Measurements from ENCODE around the gene ASB13. TPM values are rescaled to one million over a fixed set of nuclear protein-coding genes. Genes with fewer than 3 reads are reported as not detected.
A peak's percentile ranks its signal among the peaks of the same experiment; 100 is the strongest.

The ASB13 gene
- total and polyA plus RNA-seq, 8 donors: 0.89 to 27.5 (median 15.1) TPM

DNA sequence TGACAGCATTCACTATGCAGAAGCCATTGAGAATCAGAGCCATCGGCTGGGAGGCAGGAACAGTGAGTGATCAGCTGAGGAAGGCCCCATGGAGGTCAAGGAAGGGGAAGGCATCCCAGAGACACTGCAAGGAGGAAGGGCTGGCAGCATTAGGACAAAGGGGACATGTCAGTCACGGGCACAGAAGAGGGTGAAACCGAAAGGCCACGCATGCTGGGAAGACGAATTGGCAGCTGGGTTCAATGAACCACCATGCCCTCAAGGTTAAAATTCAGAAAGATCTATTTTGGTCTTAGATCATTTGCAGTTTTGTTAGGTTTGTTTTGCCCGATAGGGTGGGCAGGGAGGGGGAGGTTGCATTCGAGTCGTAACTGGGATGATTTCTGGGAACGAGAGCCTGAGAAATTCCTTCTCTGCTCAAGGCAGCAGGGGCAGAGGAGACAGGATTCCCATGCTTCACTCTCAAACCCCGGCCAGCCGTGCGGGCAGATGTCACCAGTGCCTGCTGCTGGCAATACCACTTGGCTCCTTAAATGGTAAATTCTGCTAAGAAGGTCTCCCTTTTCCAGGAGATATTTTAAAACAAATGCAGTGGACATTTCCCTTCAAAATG is 57.7 kb downstream of the ASB13 start:
- peak overlapping the region in 2 of 5 donors; percentile 64 to 72 for H3K27ac ChIP-seq
- peaks cover 3 to 22% (median 11%) of the 10 kb centered on the region in 4 donors for H3K4me1 ChIP-seq
- no peaks in the 10 kb centered on the region for H3K9me3 ChIP-seq
- H3K27me3 ChIP-seq: no peaks in the 10 kb centered on the region
- TF ChIP-seq POLR2A (IDR thresholded peaks at IDR 0.05) (no peak), EP300 (IDR thresholded peaks at IDR 0.05) (no peak), CTCF (IDR thresholded peaks at IDR 0.05) (no peak), POLR2AphosphoS5 (IDR thresholded peaks at IDR 0.05) (no peak)
- no peak overlapping the region for H3K4me3 ChIP-seq
- H3K36me3 ChIP-seq: no peaks in the 10 kb centered on the region
- no peak for DNase-seq
- WGBS, 5 donors: 83 to 91% (median 86%) methylated on average over 12 of the region's 12 CpGs
- intact Hi-C loops (cut with DNase I; ENCODE audit: low total_unique reads): no loop called here

DNA sequence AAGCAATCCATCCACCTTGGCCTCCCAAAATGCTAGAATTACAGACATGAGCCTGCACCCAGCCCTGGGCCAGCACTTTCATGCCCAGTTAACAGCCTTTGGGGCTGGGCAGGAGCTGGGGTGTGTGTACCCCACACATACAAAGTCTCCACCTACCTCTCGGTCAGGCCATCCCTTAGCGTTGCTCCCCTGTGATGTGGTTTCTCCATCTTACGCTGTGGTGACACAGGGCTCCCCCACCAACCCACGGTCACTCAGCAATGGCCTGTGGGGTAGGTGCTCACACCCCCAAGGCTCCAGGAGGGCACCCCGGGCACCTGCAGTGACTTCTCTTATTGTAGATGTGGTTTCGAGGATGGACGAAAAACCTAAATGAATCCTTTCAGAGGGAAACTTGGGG is 58.8 kb downstream of the ASB13 start:
- peaks cover 0 to 18% (median 8%) of the 10 kb centered on the region in 4 donors for H3K4me1 ChIP-seq
- no peak overlapping the region for H3K4me3 ChIP-seq
- H3K36me3 ChIP-seq: no peaks in the 10 kb centered on the region
- H3K27ac ChIP-seq: no peak overlapping the region
- TF ChIP-seq POLR2A (IDR thresholded peaks at IDR 0.05): no peak
- no peak for TF ChIP-seq EP300 (IDR thresholded peaks at IDR 0.05)
- no peak for TF ChIP-seq POLR2AphosphoS5 (IDR thresholded peaks at IDR 0.05)
- no peak for TF ChIP-seq CTCF (IDR thresholded peaks at IDR 0.05)
- no peaks in the 10 kb centered on the region for H3K27me3 ChIP-seq
- DNase-seq: no peak
- WGBS, 5 donors: 84 to 91% (median 90%) methylated on average over 7 of the region's 7 CpGs
- H3K9me3 ChIP-seq: peaks cover 0 to 5% (median 0%) of the 10 kb centered on the region in 4 donors
- intact Hi-C loops (cut with DNase I; ENCODE audit: low total_unique reads): no loop called here

DNA sequence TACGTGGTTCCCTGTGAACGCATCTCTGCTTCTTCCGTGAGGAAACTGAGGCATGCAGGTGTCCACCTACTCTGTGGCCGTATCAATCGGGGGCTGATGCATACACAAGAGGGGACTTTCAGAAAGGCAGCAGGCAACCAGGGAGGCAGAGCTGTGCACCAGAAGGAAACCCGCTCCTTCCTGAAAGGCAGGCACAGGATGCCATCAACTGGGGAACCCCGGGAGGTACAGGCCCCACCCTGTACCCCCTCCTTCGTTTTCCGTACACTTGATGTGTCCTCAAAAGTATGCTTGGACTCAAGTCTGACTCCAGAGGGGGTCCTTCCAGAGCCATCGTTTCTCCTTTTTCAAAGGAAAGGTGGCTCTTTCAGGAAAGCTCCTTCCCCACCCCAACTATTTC is 59.5 kb downstream of the ASB13 start:
- Histone ChIP-seq H3K4me3 (no peak overlapping the region), H3K36me3 (no peaks in the 10 kb centered on the region), H3K9me3 (peaks cover 0 to 5% (median 0%) of the 10 kb centered on the region in 4 donors), H3K27me3 (no peaks in the 10 kb centered on the region), H3K4me1 (peaks cover 0 to 22% (median 7%) of the 10 kb centered on the region in 4 donors), H3K27ac (no peak overlapping the region)
- intact Hi-C loops (cut with DNase I; ENCODE audit: low total_unique reads): no loop called here
- WGBS, 5 donors: 64 to 80% (median 75%) methylated on average over 9 to 10 of the region's 10 CpGs
- TF ChIP-seq EP300 (IDR thresholded peaks at IDR 0.05) (no peak), CTCF (IDR thresholded peaks at IDR 0.05) (no peak)
- no peak for DNase-seq

DNA sequence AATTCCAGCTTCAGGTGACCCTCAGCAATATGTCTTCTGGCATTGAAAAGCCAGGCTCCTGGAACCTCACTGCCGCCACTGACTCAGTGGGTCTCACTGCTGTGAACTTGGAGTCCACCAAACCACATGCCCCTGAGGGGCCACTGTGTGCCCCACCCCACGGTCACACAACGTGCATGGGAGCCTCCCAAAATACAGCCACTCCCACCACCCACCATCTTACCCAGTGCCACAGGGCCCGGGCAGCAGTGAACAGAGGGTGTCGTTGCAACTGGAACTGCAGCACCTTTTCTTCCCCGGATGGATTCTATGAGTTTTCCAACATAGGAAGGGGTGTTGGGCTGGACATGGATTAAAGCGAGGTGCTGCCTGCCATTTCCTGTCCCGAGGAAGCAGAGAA is 60.1 kb downstream of the ASB13 start:
- H3K27ac ChIP-seq: no peak overlapping the region
- H3K9me3 ChIP-seq: peaks cover 0 to 5% (median 0%) of the 10 kb centered on the region in 4 donors
- WGBS, 5 donors: 84 to 92% (median 88%) methylated on average over 6 to 8 of the region's 8 CpGs
- no peaks in the 10 kb centered on the region for H3K27me3 ChIP-seq
- no peak for DNase-seq
- intact Hi-C loops (cut with DNase I; ENCODE audit: low total_unique reads): no loop called here
- peaks cover 0 to 22% (median 7%) of the 10 kb centered on the region in 4 donors for H3K4me1 ChIP-seq
- TF ChIP-seq EP300 (IDR thresholded peaks at IDR 0.05): no peak
- no peak for TF ChIP-seq CTCF (IDR thresholded peaks at IDR 0.05)
- TF ChIP-seq POLR2A (IDR thresholded peaks at IDR 0.05): no peak
- no peak for TF ChIP-seq POLR2AphosphoS5 (IDR thresholded peaks at IDR 0.05)
- H3K4me3 ChIP-seq: no peak overlapping the region
- no peaks in the 10 kb centered on the region for H3K36me3 ChIP-seq

Data from stomach (tissue), 9 donors.